Mesothelial cell of epicardium (in vitro differentiated cells): Measurements from ENCODE around the gene RACK1. TPM values are rescaled to one million over a fixed set of nuclear protein-coding genes. Genes with fewer than 3 reads are reported as not detected.
"Not testable (repeated sequence)": the region's sequence is repeated elsewhere in the genome, so short reads cannot be mapped to it uniquely, and the experiment has no call there.

Source experiments
- DNase-seq, 2 experiments: peaks; one replicate each; pipeline ENCODE4 v3.0.0; 2021; ENCODE audit warnings: low spot score in 2 of 2; ENCODE audit not compliant: unreplicated experiment in 2 of 2
- H3K27ac Mint-ChIP-seq: 2 replicates; pipeline ENCODE4 v1.8.0; 2021; ENCODE audit warnings: mixed read lengths
- H3K27me3 Mint-ChIP-seq: 2 replicates; pipeline ENCODE4 v1.8.0; 2021; ENCODE audit warnings: low read depth, mixed read lengths
- H3K36me3 Mint-ChIP-seq: 2 replicates; pipeline ENCODE4 v1.8.0; 2021; ENCODE audit warnings: mixed read lengths
- H3K4me1 Mint-ChIP-seq: 2 replicates; pipeline ENCODE4 v1.8.0; 2021; ENCODE audit warnings: mixed read lengths
- H3K4me3 Mint-ChIP-seq: 2 replicates; pipeline ENCODE4 v1.8.0; 2021; ENCODE audit warnings: mild to moderate bottlenecking, moderate library complexity, mixed read lengths
- H3K9me3 Mint-ChIP-seq: 2 replicates; pipeline ENCODE4 v1.8.0; 2021; ENCODE audit warnings: mixed read lengths
- CTCF ChIP-seq: fragments of 200-600 bp; sonication (generic); IDR thresholded peaks from one replicate; pipeline ENCODE4 v1.5.0; 2021; ENCODE audit warnings: antibody characterized with exemption; ENCODE audit not compliant: unreplicated experiment
- total RNA-seq: library from RNA; stranded (reverse); gene quantifications from 3 replicates; pipeline ENCODE4 v1.2.1, GENCODE V29; 2021

Gene RACK1
- total RNA-seq, 1 donor from 2014 or later: 2,008 TPM

- DNase-seq: no peak
- Mint-ChIP-seq H3K4me3 (peak overlapping the region; percentile 46), H3K27ac (no peak overlapping the region)
Observed at GRCh38 chr5:181219262-181220177, 24.2 kb downstream of the RACK1 start.

GRCh38 chr5:181218795-181219124 is 24.9 kb downstream of the RACK1 start:
- Mint-ChIP-seq H3K4me3 (peak overlapping the region; percentile 80), H3K27ac (peak overlapping the region; percentile 86), H3K4me1 (peaks cover 21% of the 10 kb centered on the region), H3K27me3 (peaks cover 10% of the 10 kb centered on the region), H3K9me3 (no peaks in the 10 kb centered on the region), H3K36me3 (no peaks in the 10 kb centered on the region)
- DNase-seq: no peak
- no peak for TF ChIP-seq CTCF

More at GRCh38 chr5:181219262-181220177, 24.2 kb downstream of the RACK1 start:
- Mint-ChIP-seq H3K9me3 (no peaks in the 10 kb centered on the region), H3K27me3 (peaks cover 8% of the 10 kb centered on the region), H3K4me1 (peaks cover 28% of the 10 kb centered on the region), H3K36me3 (no peaks in the 10 kb centered on the region)
- no peak for TF ChIP-seq CTCF

GRCh38 chr5:181217803-181218062 is 26.0 kb downstream of the RACK1 start:
- Mint-ChIP-seq H3K27me3 (peaks cover 19% of the 10 kb centered on the region), H3K4me1 (peaks cover 17% of the 10 kb centered on the region), H3K27ac (peak overlapping the region; percentile 86), H3K4me3 (peak overlapping the region; percentile 80), H3K9me3 (no peaks in the 10 kb centered on the region), H3K36me3 (no peaks in the 10 kb centered on the region)
- TF ChIP-seq CTCF: no peak
- DNase-seq: no peak

- no peak for TF ChIP-seq CTCF
- H3K27ac Mint-ChIP-seq: peak overlapping the region; percentile 86
- peak; percentile 46 to 74 for DNase-seq
Observed at GRCh38 chr5:181217111-181217802, 26.4 kb downstream of the RACK1 start.

GRCh38 chr5:181215997-181216989 is 27.4 kb downstream of the RACK1 start:
- Mint-ChIP-seq H3K36me3 (no peaks in the 10 kb centered on the region), H3K27ac (no peak overlapping the region), H3K4me3 (peak overlapping the region; percentile 60), H3K4me1 (peaks cover 13% of the 10 kb centered on the region), H3K27me3 (peaks cover 22% of the 10 kb centered on the region), H3K9me3 (no peaks in the 10 kb centered on the region)
- no peak for TF ChIP-seq CTCF
- no peak for DNase-seq

More at GRCh38 chr5:181217111-181217802, 26.4 kb downstream of the RACK1 start:
- peaks cover 17% of the 10 kb centered on the region for H3K4me1 Mint-ChIP-seq
- H3K4me3 Mint-ChIP-seq: peak overlapping the region; percentile 80
- H3K9me3 Mint-ChIP-seq: no peaks in the 10 kb centered on the region
- H3K36me3 Mint-ChIP-seq: no peaks in the 10 kb centered on the region
- peaks cover 21% of the 10 kb centered on the region for H3K27me3 Mint-ChIP-seq

- H3K9me3 Mint-ChIP-seq, H3K4me3 Mint-ChIP-seq, H3K36me3 Mint-ChIP-seq, DNase-seq, H3K27ac Mint-ChIP-seq: not testable (repeated sequence)
- peaks cover 16% of the 10 kb centered on the region for H3K4me1 Mint-ChIP-seq
- H3K27me3 Mint-ChIP-seq: peaks cover 22% of the 10 kb centered on the region
Observed at GRCh38 chr5:181214249-181214648, 29.5 kb downstream of the RACK1 start.
